OCI-LY1 (cell line): ENCODE measurements around the gene DLEC1.

Experiments
- CTCF ChIP-seq: fragments of 200-600 bp; sonication (generic), shearing (Covaris generic); IDR thresholded peaks from 2 replicates; pipeline ENCODE4 v1.5.1; 2017; ENCODE audit warnings: mild to moderate bottlenecking, antibody characterized with exemption, low read length, moderate library complexity, mixed read lengths
- EZH2 ChIP-seq: fragments of 200-600 bp; sonication (generic), shearing (Covaris generic); IDR thresholded peaks from 2 replicates; pipeline ENCODE4 v1.8.0; 2017; ENCODE audit warnings: borderline replicate concordance, mixed run types, mild to moderate bottlenecking, antibody characterized with exemption, low read length, moderate library complexity, mixed read lengths

GRCh38 chr3:38090453-38090852 lies 51.4 kb downstream of the DLEC1 start:
- TF ChIP-seq CTCF (no peak), EZH2 (no peak)
